Upper lobe of left lung (tissue), 4 donors: ENCODE measurements around the gene KCNMA1.

Experiments
- EP300 ChIP-seq, 4 donors: sonication (generic); formaldehyde crosslinking; IDR thresholded peaks; one replicate each; pipeline ENCODE4 v1.5.1; 2017; ENCODE audit warnings: antibody characterized with exemption in 4 of 4, control low read depth in 2 of 4
- POLR2AphosphoS5 ChIP-seq, 2 donors: sonication (generic); formaldehyde crosslinking; IDR thresholded peaks; one replicate each; pipeline ENCODE4 v1.5.1; 2017; ENCODE audit warnings: antibody characterized with exemption in 2 of 2

- TF ChIP-seq POLR2AphosphoS5 (IDR thresholded peaks at IDR 0.05), result no peak
- no peak for TF ChIP-seq EP300 (IDR thresholded peaks at IDR 0.05)
Measured at GRCh38 chr10:76869931-76870330, 767.7 kb downstream of the KCNMA1 start.
